IMR-90 (cell line): ENCODE data around the gene RANBP2. TPM values are rescaled to one million over a fixed set of nuclear protein-coding genes. Genes with fewer than 3 reads are reported as not detected.
"Not testable (repeated sequence)": the region's sequence is repeated elsewhere in the genome, so short reads cannot be mapped to it uniquely, and the experiment has no call there.

ENCODE experiments used
- ATAC-seq: fragments of 200-7000 bp; cut with Tn5 transposase; 2 replicates; pipeline ENCODE4 v1.9.1; 2020; ENCODE audit warnings: low read depth, mild to moderate bottlenecking, moderate library complexity
- BruUV-seq: library from RNA; stranded (reverse); fragments of 400-500 nt; replicated peaks from 2 replicates; lab custom pipeline; 2021; lab: Mats Ljungman, UMichigan
- CTCF ChIA-PET: fragments of 300-600 bp; formaldehyde crosslinking; extraction: SDS; loops from one replicate; lab custom pipeline; 2021; ENCODE audit warnings: antibody characterized with exemption; lab: Yijun Ruan, JAX
- POLR2A ChIA-PET: fragments of 300-600 bp; sonication (Branson Sonifier 250); formaldehyde crosslinking; loops from one replicate; lab custom pipeline; 2022; ENCODE audit warnings: antibody characterized with exemption; ENCODE audit not compliant: unreplicated experiment; lab: Charles Lee
- DNase-seq: peaks from one replicate; pipeline ENCODE4 v3.0.0; 2013
- H2AFZ ChIP-seq: replicated peaks from 2 replicates; pipeline ENCODE3; 2013; ENCODE audit warnings: low read length, mild to moderate bottlenecking; ENCODE audit not compliant: poor library complexity
- H2AK5ac ChIP-seq: 2 replicates; pipeline ENCODE4 v1.6.1; 2013; ENCODE audit warnings: low read depth, low read length, inconsistent platforms
- H2AK9ac ChIP-seq: replicated peaks from 2 replicates; pipeline ENCODE3; 2013; ENCODE audit warnings: mild to moderate bottlenecking, low read depth, low read length, moderate library complexity; ENCODE audit not compliant: poor library complexity
- H2BK120ac ChIP-seq: 2 replicates; pipeline ENCODE4 v1.6.1; 2013; ENCODE audit warnings: low read depth, low read length, inconsistent platforms
- H2BK15ac ChIP-seq: 3 replicates; pipeline ENCODE4 v1.6.1; 2013; ENCODE audit warnings: low read depth, low read length, inconsistent platforms
- H2BK20ac ChIP-seq: 2 replicates; pipeline ENCODE4 v1.6.1; 2013; ENCODE audit warnings: low read depth, mild to moderate bottlenecking, inconsistent platforms, low read length, moderate library complexity
- H2BK5ac ChIP-seq: 2 replicates; pipeline ENCODE4 v1.6.1; 2013; ENCODE audit warnings: mild to moderate bottlenecking, low read depth, low read length, inconsistent platforms; ENCODE audit not compliant: poor library complexity, severe bottlenecking
- H3K14ac ChIP-seq: replicated peaks from 2 replicates; pipeline ENCODE4 v1.6.1; 2013; ENCODE audit warnings: low read depth, low read length, inconsistent platforms
- H3K18ac ChIP-seq: 2 replicates; pipeline ENCODE4 v1.6.1; 2013; ENCODE audit warnings: low read depth, low read length, control low read depth
- H3K23ac ChIP-seq: 2 replicates; pipeline ENCODE4 v1.6.1; 2013; ENCODE audit warnings: low read depth, low read length, inconsistent platforms
- H3K27ac ChIP-seq: 2 replicates; pipeline ENCODE4 v1.5.1; 2013; ENCODE audit warnings: mild to moderate bottlenecking, control low read depth, low read length; ENCODE audit not compliant: insufficient read depth
- H3K27me3 ChIP-seq: 2 replicates; pipeline ENCODE4 v1.6.1; 2013; ENCODE audit warnings: low read length; ENCODE audit not compliant: control insufficient read depth, insufficient read depth
- H3K36me3 ChIP-seq: 2 replicates; pipeline ENCODE4 v1.6.1; 2013; ENCODE audit warnings: low read length, mixed read lengths; ENCODE audit not compliant: control insufficient read depth, insufficient read depth
- H3K4ac ChIP-seq: 2 replicates; pipeline ENCODE4 v1.6.1; 2013; ENCODE audit warnings: low read depth, low read length, inconsistent platforms
- H3K4me1 ChIP-seq: 2 replicates; pipeline ENCODE4 v1.6.1; 2013; ENCODE audit warnings: low read length, mixed read lengths; ENCODE audit not compliant: control insufficient read depth, insufficient read depth
- H3K4me2 ChIP-seq: 2 replicates; pipeline ENCODE4 v1.6.1; 2013; ENCODE audit warnings: low read depth, mild to moderate bottlenecking, control low read depth, low read length, moderate library complexity
- H3K4me3 ChIP-seq: 2 replicates; pipeline ENCODE4 v1.5.1; 2013; ENCODE audit warnings: low read depth, mild to moderate bottlenecking, control low read depth, low read length, moderate library complexity; ENCODE audit not compliant: insufficient read depth
- H3K56ac ChIP-seq: 2 replicates; pipeline ENCODE4 v1.6.1; 2013; ENCODE audit warnings: low read length, inconsistent platforms; ENCODE audit not compliant: insufficient read depth; ENCODE audit errors: extremely low read depth
- H3K79me1 ChIP-seq, 2 experiments: 2 replicates each; pipeline ENCODE4 v1.6.1; 2013; ENCODE audit warnings: low read length in 2 of 2, inconsistent platforms in 1 of 2, low read depth in 1 of 2
- H3K9ac ChIP-seq: 2 replicates; pipeline ENCODE4 v1.6.1; 2013; ENCODE audit warnings: low read depth, low read length, control low read depth
- H3K9me1 ChIP-seq: 2 replicates; pipeline ENCODE4 v1.6.1; 2013; ENCODE audit warnings: low read length, inconsistent platforms; ENCODE audit not compliant: insufficient read depth
- H3K9me3 ChIP-seq: 2 replicates; pipeline ENCODE4 v1.6.1; 2013; ENCODE audit warnings: low read length; ENCODE audit not compliant: control insufficient read depth, insufficient read depth
- H4K20me1 ChIP-seq: 2 replicates; pipeline ENCODE4 v1.6.1; 2013; ENCODE audit warnings: low read length, inconsistent platforms; ENCODE audit not compliant: insufficient read depth
- H4K5ac ChIP-seq: 2 replicates; pipeline ENCODE4 v1.6.1; 2013; ENCODE audit warnings: mild to moderate bottlenecking, low read depth, low read length, control low read depth
- H4K8ac ChIP-seq, 2 experiments: 2 replicates each; pipeline ENCODE4 v1.6.1; 2013; ENCODE audit warnings: low read depth in 2 of 2, low read length in 2 of 2, control low read depth in 1 of 2, inconsistent platforms in 1 of 2
- H4K91ac ChIP-seq: 2 replicates; pipeline ENCODE4 v1.6.1; 2013; ENCODE audit warnings: low read depth, low read length, inconsistent platforms; ENCODE audit not compliant: insufficient read depth
- BHLHE40 ChIP-seq: fragments of 150-350 bp; IDR thresholded peaks from 2 replicates; pipeline ENCODE4 v1.6.1; 2016; ENCODE audit warnings: mild to moderate bottlenecking, low read depth, low read length
- CTCF ChIP-seq: conservative IDR thresholded peaks from 2 replicates; pipeline ENCODE4 v1.5.1; 2012; ENCODE audit warnings: mild to moderate bottlenecking, low read depth, low read length, improper control_type of control experiment
- MXI1 ChIP-seq: IDR thresholded peaks from 2 replicates; pipeline ENCODE4 v1.6.1; 2012; ENCODE audit warnings: low read depth, mild to moderate bottlenecking, low read length, moderate library complexity, borderline replicate concordance
- SMC3 ChIP-seq: fragments of 150-350 bp; IDR thresholded peaks from 2 replicates; pipeline ENCODE4 v1.6.1; 2016; ENCODE audit warnings: low read depth, mild to moderate bottlenecking, antibody characterized with exemption, low read length, moderate library complexity
- WGBS, 2 experiments: methylation state at CpG; one replicate each; pipeline versions ENCODE4 v1.1.5 to v1.1.7; 2013; ENCODE audit warnings: missing lambda C conversion rate in 2 of 2; ENCODE audit not compliant: insufficient read length in 1 of 2; ENCODE audit errors: extremely low coverage in 2 of 2; 5-methylcytosine and 5-hydroxymethylcytosine counted together
- dilution Hi-C: fragments of 300-500 bp; cut with HindIII; formaldehyde crosslinking; loops from one replicate; pipeline ENCODE4 v1.14.3; 2018; ENCODE audit warnings: low sequenced_read_pairs; ENCODE audit not compliant: unreplicated experiment
- in situ Hi-C: fragments of 300-500 bp; cut with MboI; formaldehyde crosslinking; loops from 3 replicates; pipeline ENCODE4 v1.14.3; 2019; ENCODE audit warnings: low sequenced_read_pairs, inconsistent platforms, mixed read lengths
- intact Hi-C: fragments of 100-400 bp; cut with micrococcal nuclease; formaldehyde crosslinking; loops from 2 replicates; pipeline ENCODE4 v1.10.0; 2022
- polyA plus RNA-seq, 3 experiments: library from polyadenylated mRNA; depleted of rRNA; stranded (reverse); fragments of >200 nt; gene quantifications; 2 replicates each; pipeline ENCODE4 v1.2.3, GENCODE V29; 2012; ENCODE audit warnings: low replicate concordance in 1 of 3
- total RNA-seq: library from RNA; depleted of rRNA; stranded (reverse); fragments of >200 nt; gene quantifications from 2 replicates; pipeline ENCODE4 v1.2.3, GENCODE V29; 2012

RANBP2 gene
- total and polyA plus RNA-seq, 2 of the 4 experiments (the other 2 are of a cell fraction): 9.8 to 64.9 TPM

GRCh38 chr2:108719149-108720044, at the start of gene RANBP2 (continued):
- TF ChIP-seq CTCF (no peak), MXI1 (peak; percentile 96), BHLHE40 (peak; percentile 62; the same call in 1 of the 2 replicates), SMC3 (no peak)

GRCh38 chr2:108670282-108670681, 49.0 kb upstream of the RANBP2 start:
- H2AFZ ChIP-seq, intact Hi-C loops, BruUV-seq, H3K4me3 ChIP-seq, H2BK5ac ChIP-seq, H3K9ac ChIP-seq, ATAC-seq, H3K4ac ChIP-seq, dilution Hi-C loops, POLR2A ChIA-PET, CTCF ChIA-PET, H2BK15ac ChIP-seq, H3K27me3 ChIP-seq, H2AK9ac ChIP-seq, H2AK5ac ChIP-seq, H3K14ac ChIP-seq, H4K5ac ChIP-seq, H3K4me1 ChIP-seq, in situ Hi-C loops, H2BK120ac ChIP-seq, H3K9me3 ChIP-seq, H4K91ac ChIP-seq, H3K56ac ChIP-seq, H2BK20ac ChIP-seq, H3K4me2 ChIP-seq, DNase-seq, H4K20me1 ChIP-seq, H3K18ac ChIP-seq, H3K9me1 ChIP-seq, H3K27ac ChIP-seq, H3K23ac ChIP-seq, H3K36me3 ChIP-seq, H4K8ac ChIP-seq: not testable (repeated sequence)
- no CpG with 5 or more reads among the region's 1 CpG for WGBS, 2 experiments
- H3K79me1 ChIP-seq: peaks cover 3 to 11% of the 10 kb centered on the region in 2 experiments; a peak in 2 of 4 replicates
